Measurements from ENCODE around the gene STK4.
A peak's percentile ranks its signal among the peaks of the same experiment; 100 is the strongest.

Gene STK4
- long read RNA-seq, full-length matches to known transcripts, result 11 of 112 reads
- long read RNA-seq, partial matches to known transcripts, result 85 of 112 reads
- long read RNA-seq, other reads (novel, unspliced or antisense), result 16 of 112 reads

- H3K4me3 ChIP-seq (replicated peaks; ENCODE audit: insufficient read depth, low read length), result peak within 1 kb of the TSS; percentile 94
- peak within 1 kb of the TSS; percentile 87 for H3K27ac ChIP-seq (replicated peaks)
- peak; percentile 94 to 95 for DNase-seq (ENCODE audit: low read depth in 1 of 2, low spot score in 1 of 2)
- TF ChIP-seq REST (IDR thresholded peaks at IDR 0.05; ENCODE audit: insufficient replicate concordance, low read depth) (peak; percentile 35), GABPA (IDR thresholded peaks at IDR 0.05; ENCODE audit: low read depth) (peak; percentile 75), CTCF (IDR thresholded peaks at IDR 0.05; ENCODE audit: insufficient read depth, low read length) (peak; percentile 34), POLR2AphosphoS5 (IDR thresholded peaks at IDR 0.05; ENCODE audit: low read depth) (peak; percentile 91), SPI1 (IDR thresholded peaks at IDR 0.05; ENCODE audit: borderline replicate concordance, low read depth) (peak; percentile 97)
- no peaks in the 10 kb centered on the region for H3K27me3 ChIP-seq (ENCODE audit: insufficient read depth, poor library complexity, severe bottlenecking)
Observed at GRCh38 chr20:44966030-44966961, at the start of gene STK4. Gene STK4 (plus strand): TSS chr20:44966512. CDS start chr20:44966569, 57 bp downstream.

DNA sequence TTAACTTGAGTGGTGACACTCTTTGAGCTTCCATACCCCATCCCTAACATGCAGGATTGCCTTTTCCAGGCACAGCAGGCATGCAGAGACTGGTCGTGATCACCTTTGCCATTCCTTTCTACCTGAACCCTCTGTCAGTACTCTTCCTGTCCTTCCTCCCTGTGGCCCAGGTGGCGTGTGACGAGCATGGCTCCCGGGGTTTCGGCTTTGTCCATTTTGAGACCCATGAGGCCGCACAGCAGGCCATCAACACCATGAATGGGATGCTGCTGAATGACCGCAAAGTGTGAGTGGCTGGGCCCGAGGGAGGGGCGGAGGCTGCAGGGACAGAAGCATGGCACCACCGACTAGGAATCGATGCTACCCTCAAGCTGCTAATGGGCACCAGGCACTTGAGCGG, 49.7 kb upstream of the STK4 start:
- DNase-seq (ENCODE audit: low read depth in 1 of 2, low spot score in 1 of 2), result no peak
- Histone ChIP-seq H3K27ac (replicated peaks) (no peak overlapping the region), H3K4me3 (replicated peaks; ENCODE audit: insufficient read depth, low read length) (no peak overlapping the region), H3K27me3 (ENCODE audit: insufficient read depth, poor library complexity, severe bottlenecking) (no peaks in the 10 kb centered on the region)
- TF ChIP-seq POLR2AphosphoS5 (IDR thresholded peaks at IDR 0.05; ENCODE audit: low read depth) (no peak), SPI1 (IDR thresholded peaks at IDR 0.05; ENCODE audit: borderline replicate concordance, low read depth) (no peak)

DNA sequence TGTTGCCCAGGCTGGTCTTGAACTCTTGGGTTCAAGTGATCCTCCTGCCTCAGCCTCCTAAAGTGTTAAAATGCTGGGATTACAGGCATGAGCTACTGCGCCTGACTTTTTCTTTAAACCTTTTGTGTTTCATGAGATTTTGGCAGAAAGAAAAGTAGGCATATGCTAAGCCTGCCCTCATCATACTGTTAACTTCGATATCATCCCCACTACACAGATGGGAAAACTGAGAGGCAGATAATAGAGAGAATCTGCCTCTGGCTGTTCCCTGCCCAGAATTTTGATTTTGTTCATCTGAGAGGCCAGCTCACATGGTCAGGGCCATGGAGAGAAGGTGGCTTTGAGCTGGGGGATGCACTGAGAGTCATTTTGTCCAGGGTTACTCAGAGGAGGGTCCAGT, 48.9 kb upstream of the STK4 start:
- no peak for DNase-seq (ENCODE audit: low read depth in 1 of 2, low spot score in 1 of 2)
- no peak overlapping the region for H3K27ac ChIP-seq (replicated peaks)

More for the DNA sequence above, 48.9 kb upstream of the STK4 start:
- H3K27me3 ChIP-seq (ENCODE audit: insufficient read depth, poor library complexity, severe bottlenecking), result no peaks in the 10 kb centered on the region
- TF ChIP-seq GABPA (IDR thresholded peaks at IDR 0.05; ENCODE audit: low read depth) (no peak), SPI1 (IDR thresholded peaks at IDR 0.05; ENCODE audit: borderline replicate concordance, low read depth) (no peak), POLR2AphosphoS5 (IDR thresholded peaks at IDR 0.05; ENCODE audit: low read depth) (no peak), CTCF (IDR thresholded peaks at IDR 0.05; ENCODE audit: insufficient read depth, low read length) (no peak), REST (IDR thresholded peaks at IDR 0.05; ENCODE audit: insufficient replicate concordance, low read depth) (no peak)
- no peak overlapping the region for H3K4me3 ChIP-seq (replicated peaks; ENCODE audit: insufficient read depth, low read length)

Measured in HL-60 (cell line).